Activated gamma-delta T cell (primary cell): Measurements from ENCODE around the gene NTF4.
"Not testable (repeated sequence)": the region's sequence is repeated elsewhere in the genome, so short reads cannot be mapped to it uniquely, and the experiment has no call there.

Experiments used
- DNase-seq: peaks from one replicate; lab custom pipeline; 2025; lab: John Stamatoyannopoulos, UW

The NTF4 gene

GRCh38 chr19:49091391-49092038 is 26.9 kb upstream of the NTF4 start:
- no peak for DNase-seq

- DNase-seq = no peak
Observed at GRCh38 chr19:49086296-49086695, 21.7 kb upstream of the NTF4 start.

- DNase-seq = no peak
Observed at GRCh38 chr19:49085868-49086232, 21.2 kb upstream of the NTF4 start.

GRCh38 chr19:49085020-49085867 is 20.6 kb upstream of the NTF4 start, which contains the start of gene SNRNP70:
Gene SNRNP70, plus strand, starts transcription at chr19:49085451. Its CDS starts 964 bp downstream, at chr19:49086415.
- peak; percentile 100 for DNase-seq

- DNase-seq = no peak
Observed at GRCh38 chr19:49084206-49085019, 19.8 kb upstream of the NTF4 start.

GRCh38 chr19:49081273-49081672 is 16.7 kb upstream of the NTF4 start:
- no peak for DNase-seq

GRCh38 chr19:49080392-49080791 is 15.8 kb upstream of the NTF4 start:
- no peak for DNase-seq

GRCh38 chr19:49074869-49075268 is 10.3 kb upstream of the NTF4 start:
- DNase-seq = not testable (repeated sequence)

GRCh38 chr19:49073514-49074378 is 9.1 kb upstream of the NTF4 start:
- DNase-seq = no peak

- no peak for DNase-seq
Observed at GRCh38 chr19:49071860-49072547, 7.4 kb upstream of the NTF4 start.

GRCh38 chr19:49070416-49070815 is 5.8 kb upstream of the NTF4 start:
- no peak for DNase-seq

GRCh38 chr19:49069026-49069425 is 4.4 kb upstream of the NTF4 start:
- DNase-seq = no peak

GRCh38 chr19:49067554-49067953 is 2.9 kb upstream of the NTF4 start:
- DNase-seq = no peak

- no peak for DNase-seq
Observed at GRCh38 chr19:49065905-49066512, 1.4 kb upstream of the NTF4 start.

GRCh38 chr19:49064029-49064629 is 489 bp downstream of the NTF4 start:
- DNase-seq = no peak

GRCh38 chr19:49061445-49061844 is 3.2 kb downstream of the NTF4 start:
- no peak for DNase-seq

- DNase-seq = no peak
Observed at GRCh38 chr19:49061000-49061399, 3.6 kb downstream of the NTF4 start.

- DNase-seq = no peak
Observed at GRCh38 chr19:49059053-49059452, 5.6 kb downstream of the NTF4 start.

GRCh38 chr19:49058562-49058961 is 6.1 kb downstream of the NTF4 start:
- no peak for DNase-seq

- DNase-seq = no peak
Observed at GRCh38 chr19:49057636-49058234, 6.9 kb downstream of the NTF4 start, which contains the start of gene CGB7. Gene CGB7, minus strand, starts transcription at chr19:49057749. Its CDS starts 2,374 bp downstream, at chr19:49055375.
